ENCODE data around the gene TPM4.

DNA sequence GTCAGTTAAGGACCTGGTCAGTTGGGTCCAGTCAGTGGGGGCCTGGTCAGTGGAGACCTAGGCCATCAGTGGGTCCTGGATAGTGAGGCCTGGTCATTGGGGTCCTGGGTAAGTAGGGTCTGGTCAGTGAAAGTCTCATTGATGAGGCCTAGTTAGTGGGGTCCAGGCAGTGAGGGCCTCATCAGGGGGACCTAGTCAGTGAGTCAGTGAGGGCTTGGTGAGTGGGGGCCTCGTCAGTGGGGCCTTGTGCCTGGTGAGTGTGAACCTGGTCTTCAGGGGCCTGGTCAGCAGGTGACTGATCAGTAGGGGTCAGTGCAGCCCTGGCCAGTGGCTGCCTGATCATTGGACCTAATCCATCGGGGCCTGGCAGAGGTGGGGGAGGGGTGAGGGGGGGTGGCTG, 42.6 kb upstream of the TPM4 start:
- TF ChIP-seq, protein P1, sequence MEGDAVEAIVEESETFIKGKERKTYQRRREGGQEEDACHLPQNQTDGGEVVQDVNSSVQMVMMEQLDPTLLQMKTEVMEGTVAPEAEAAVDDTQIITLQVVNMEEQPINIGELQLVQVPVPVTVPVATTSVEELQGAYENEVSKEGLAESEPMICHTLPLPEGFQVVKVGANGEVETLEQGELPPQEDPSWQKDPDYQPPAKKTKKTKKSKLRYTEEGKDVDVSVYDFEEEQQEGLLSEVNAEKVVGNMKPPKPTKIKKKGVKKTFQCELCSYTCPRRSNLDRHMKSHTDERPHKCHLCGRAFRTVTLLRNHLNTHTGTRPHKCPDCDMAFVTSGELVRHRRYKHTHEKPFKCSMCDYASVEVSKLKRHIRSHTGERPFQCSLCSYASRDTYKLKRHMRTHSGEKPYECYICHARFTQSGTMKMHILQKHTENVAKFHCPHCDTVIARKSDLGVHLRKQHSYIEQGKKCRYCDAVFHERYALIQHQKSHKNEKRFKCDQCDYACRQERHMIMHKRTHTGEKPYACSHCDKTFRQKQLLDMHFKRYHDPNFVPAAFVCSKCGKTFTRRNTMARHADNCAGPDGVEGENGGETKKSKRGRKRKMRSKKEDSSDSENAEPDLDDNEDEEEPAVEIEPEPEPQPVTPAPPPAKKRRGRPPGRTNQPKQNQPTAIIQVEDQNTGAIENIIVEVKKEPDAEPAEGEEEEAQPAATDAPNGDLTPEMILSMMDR (conservative IDR thresholded peaks at IDR 0.05; ENCODE audit: low read depth in 2 of 2) = no peak
- TF ChIP-seq, protein P2, sequence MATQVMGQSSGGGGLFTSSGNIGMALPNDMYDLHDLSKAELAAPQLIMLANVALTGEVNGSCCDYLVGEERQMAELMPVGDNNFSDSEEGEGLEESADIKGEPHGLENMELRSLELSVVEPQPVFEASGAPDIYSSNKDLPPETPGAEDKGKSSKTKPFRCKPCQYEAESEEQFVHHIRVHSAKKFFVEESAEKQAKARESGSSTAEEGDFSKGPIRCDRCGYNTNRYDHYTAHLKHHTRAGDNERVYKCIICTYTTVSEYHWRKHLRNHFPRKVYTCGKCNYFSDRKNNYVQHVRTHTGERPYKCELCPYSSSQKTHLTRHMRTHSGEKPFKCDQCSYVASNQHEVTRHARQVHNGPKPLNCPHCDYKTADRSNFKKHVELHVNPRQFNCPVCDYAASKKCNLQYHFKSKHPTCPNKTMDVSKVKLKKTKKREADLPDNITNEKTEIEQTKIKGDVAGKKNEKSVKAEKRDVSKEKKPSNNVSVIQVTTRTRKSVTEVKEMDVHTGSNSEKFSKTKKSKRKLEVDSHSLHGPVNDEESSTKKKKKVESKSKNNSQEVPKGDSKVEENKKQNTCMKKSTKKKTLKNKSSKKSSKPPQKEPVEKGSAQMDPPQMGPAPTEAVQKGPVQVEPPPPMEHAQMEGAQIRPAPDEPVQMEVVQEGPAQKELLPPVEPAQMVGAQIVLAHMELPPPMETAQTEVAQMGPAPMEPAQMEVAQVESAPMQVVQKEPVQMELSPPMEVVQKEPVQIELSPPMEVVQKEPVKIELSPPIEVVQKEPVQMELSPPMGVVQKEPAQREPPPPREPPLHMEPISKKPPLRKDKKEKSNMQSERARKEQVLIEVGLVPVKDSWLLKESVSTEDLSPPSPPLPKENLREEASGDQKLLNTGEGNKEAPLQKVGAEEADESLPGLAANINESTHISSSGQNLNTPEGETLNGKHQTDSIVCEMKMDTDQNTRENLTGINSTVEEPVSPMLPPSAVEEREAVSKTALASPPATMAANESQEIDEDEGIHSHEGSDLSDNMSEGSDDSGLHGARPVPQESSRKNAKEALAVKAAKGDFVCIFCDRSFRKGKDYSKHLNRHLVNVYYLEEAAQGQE (IDR thresholded peaks at IDR 0.05; ENCODE audit: unreplicated experiment) = no peak
- TF ChIP-seq CREB1 (CRISPR knock-in tag; IDR thresholded peaks at IDR 0.05; ENCODE audit: low read depth) (no peak), ZNF114 (CRISPR knock-in tag; IDR thresholded peaks at IDR 0.05) (no peak), EZH2 (IDR thresholded peaks at IDR 0.05; ENCODE audit: low read depth, unreplicated experiment) (no peak), POLR2AphosphoS5 (IDR thresholded peaks at IDR 0.05; ENCODE audit: low read depth) (no peak)
